HuH-7 (cell line): Measurements from ENCODE around the gene KCNK6.
A peak's percentile ranks its signal among the peaks of the same experiment; 100 is the strongest.

Source experiments
- DNase-seq: peaks from one replicate; pipeline ENCODE4 v3.0.0; 2011; ENCODE audit warnings: low spot score

KCNK6 gene

DNA sequence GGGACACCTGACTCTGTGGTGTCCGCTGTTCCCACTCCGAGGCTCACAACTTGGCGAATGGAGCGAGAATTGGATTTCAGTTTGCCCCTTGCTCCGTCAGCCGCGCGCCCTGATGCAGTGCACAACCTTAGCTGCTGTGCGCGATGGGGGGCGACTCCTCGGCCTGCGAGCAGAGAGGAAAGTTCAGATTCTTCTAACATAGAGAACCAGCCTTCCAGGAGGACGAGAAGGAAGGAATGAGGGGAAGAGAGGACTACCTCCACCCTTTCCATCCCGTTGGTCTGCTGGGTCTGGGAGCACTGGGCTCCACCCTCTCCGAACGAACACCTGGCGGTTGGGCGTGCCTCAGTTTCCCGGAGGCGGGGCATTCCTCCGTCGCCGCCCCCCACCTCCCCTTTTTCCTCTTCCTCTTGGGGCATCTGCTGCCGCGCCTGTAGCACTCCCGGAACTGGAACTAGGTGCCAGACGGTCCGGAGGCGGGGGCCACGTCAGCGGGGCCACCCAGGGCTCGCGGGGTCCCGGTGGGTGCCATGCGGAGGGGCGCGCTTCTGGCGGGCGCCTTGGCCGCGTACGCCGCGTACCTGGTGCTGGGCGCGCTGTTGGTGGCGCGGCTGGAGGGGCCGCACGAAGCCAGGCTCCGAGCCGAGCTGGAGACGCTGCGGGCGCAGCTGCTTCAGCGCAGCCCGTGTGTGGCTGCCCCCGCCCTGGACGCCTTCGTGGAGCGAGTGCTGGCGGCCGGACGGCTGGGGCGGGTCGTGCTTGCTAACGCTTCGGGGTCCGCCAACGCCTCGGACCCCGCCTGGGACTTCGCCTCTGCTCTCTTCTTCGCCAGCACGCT is at the start of gene KCNK6:
KCNK6 (plus strand) TSS at position 425 of the 838 bp plus-strand sequence; CDS start at position 531, 106 bp downstream.
- DNase-seq = no peak

DNA sequence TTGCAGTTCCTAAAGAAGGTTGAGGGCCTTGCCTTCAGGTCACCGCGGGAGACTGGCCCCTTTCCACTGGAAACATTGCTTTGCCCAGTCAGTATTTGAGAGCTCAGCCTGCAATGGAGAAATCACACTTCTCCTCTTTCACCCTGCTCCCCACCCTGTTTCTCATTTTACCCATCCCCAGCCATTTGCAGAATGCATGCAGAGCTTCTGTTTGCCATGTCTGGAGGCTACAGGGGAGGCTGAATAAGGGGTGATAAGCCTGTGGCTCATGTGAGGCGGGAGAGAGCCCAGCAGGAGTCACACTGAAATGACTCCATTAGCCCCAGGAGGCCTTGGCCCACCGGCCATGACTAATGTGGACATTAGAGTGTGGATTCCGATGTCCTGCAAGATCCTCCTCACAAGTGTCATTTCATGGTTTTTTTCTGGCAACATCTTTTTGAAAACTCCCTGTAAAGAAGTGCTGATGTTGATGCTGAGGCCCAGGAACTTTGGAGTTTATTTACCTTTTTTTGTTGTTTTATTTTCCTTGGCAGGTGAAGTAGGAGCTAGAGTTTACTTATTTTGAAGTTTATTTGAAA is 49.0 kb upstream of the KCNK6 start:
- no peak for DNase-seq

DNA sequence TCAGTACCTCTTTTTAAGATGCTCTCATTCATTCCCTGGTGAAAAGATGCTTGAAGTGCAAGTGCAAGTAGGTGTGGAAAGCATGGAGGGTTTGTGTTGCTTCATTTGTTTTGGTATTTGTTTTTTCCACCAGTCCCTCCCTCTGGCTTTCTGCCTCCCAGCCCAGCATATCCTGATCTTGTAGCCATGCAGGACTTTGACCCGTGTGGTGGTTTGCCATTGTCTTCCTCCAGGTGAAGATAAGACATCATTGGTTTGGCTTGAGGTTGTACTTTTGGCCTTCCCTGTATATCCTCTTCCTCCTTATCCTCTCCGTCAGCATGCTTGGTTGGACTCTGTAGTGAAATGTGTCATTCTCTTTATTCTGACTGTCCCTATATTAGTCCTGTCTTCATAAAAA is 46.1 kb upstream of the KCNK6 start:
- peak; percentile 67 for DNase-seq

DNA sequence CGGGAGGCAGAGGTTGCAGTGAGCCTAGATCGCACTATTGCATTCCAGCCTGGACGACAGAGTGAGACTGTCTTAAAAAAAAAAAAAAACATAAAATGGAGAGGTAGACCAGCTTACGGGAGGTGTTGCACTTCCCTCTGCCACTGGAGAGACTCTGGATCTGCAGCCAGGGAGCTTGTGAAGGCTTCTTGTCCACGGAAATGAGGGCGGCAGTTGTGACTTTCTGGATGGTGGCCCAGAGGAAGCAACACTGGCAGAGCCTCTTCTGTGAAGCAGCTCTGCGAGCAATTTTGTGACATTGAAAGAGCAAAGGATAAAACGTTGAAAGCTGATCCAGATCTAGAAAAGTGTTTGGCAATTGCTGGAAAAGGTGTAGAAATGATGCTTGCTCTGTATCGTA is 44.9 kb upstream of the KCNK6 start:
- no peak for DNase-seq

DNA sequence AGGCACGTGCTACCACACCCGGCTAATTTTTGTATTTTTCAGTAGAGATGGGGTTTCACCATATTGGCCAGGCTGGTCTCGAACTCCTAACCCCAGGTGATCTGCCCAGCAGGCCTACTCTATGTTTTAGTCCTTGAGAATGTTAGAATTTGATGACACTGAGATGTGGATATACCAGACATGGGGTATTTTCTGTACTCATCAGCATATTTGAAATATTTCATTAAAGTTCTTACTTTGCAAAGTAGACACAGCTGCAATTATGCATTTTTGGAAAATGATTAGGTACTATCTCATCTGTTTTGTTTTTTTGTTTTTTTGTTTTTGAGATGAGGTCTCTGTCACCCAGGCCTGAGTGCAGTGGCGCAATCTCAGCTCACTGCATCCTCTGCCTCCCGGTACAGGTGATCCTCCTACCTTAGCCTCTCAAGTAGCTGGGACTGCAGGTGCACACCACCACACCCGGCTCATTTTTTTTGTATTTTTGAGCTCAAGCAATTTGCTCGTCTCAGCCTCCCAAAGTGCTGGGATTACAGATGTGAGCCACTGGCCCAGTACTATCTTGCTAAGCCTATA is 42.6 kb upstream of the KCNK6 start:
- no peak for DNase-seq

DNA sequence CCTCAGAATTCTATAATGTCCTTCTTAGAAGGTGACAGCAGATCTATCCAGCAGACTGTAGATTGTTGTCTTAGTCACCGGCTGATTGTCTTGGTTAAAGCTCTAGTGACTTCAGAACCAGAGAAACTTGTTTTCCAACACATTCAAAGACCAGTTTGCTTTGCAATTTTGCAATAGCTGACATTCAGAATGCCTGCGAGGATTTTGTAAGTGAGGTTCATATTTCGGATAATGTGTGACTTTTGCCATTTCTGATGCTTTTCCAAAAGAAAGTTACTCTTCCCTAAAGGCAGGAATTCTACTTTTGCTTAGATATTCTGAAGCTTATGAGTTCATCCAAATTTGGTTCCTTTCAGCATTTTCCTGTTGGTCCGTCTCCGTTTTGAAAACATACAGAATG is 42.1 kb upstream of the KCNK6 start:
- no peak for DNase-seq

DNA sequence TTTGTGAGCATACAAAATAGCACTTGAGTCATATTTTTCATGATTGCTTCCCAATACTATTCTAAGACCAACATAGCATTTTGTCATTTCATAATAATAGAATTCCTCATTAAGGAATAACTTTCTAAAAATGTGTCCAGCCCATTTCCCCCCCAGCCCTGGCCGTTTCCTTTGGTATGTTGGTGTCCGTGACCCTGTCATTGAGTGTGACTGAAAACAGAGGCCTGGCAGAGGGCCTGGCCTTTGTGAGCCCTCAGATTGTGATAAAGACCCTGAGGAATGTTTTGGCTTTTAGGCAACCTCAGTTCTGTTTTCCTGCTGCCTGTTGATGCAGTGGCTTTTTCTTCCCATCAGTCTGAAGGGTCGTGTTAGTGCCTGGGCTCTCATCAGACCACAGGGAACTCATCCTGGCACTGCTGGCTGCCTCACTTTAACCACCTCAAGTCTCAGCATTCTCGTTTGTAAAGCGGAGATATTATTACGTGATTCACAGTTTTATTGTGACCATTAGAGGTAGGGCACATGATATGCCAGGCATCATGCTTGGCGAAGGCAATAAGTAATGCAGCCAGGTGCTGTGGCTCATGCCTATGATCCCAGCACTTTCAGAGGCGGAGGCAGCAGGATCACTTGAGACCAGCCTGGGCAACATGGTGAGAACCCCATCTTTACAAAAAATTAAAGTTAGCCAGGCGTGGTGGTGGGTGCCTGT is 41.5 kb upstream of the KCNK6 start:
- no peak for DNase-seq

DNA sequence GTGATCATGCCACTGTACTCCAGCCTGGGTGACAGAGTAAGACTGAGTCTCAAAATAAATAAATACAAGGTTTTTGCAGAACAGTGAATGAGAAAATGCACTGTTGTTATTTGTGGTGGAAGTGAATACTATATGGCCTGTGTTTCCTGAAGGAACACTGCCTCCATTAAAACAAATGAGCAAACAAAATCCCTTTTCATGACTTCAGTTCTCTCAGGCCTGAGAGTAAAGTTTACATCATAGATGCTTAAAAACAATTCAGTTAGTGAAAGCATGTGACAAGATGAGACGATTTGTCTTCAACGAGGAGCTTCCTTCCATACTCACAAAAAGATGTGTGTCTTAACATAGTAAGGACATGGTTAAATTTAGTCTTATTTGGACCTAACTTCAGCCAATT is 40.9 kb upstream of the KCNK6 start:
- no peak for DNase-seq

DNA sequence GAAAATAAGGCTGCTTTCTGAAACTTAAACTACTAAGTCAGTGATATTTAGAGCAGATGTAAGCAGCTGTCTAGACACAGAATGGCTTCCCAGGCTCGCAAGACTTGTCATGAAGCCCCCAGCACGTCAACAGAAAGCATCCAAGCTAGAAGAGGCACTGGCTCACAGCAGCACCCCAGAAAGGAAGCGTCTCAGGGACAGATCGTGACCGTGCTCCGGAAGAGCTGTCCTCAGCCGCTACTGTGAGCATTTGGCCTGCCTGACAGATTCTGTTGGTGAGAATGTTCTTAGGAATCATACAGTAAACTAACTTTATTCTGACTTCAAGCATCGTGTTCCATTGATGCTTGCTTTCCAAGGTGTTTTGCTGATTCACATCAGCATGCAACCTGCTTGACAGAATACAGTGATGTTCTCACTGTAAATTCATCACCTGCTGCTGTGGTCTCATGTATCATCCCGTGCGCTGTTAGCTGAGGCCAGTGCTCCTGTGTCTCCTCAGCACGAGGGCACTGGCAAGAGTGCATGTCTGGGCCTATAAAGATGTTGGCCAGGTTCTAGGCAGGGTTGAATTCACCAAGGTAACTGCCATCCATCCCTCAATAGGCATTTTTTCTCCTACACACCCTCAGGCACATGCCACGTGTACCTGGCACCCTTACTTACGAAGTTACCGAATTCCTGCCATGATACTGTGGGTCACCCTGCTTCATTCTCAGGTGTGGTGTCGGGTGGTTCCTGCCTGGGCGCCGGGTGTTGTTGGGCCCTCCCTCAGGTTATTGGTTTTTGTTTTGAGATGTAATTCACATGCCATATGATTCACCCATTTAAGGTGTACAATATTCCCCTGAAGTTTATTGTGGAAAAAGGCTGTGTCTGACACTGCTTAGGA is 39.4 kb upstream of the KCNK6 start:
- DNase-seq = no peak

DNA sequence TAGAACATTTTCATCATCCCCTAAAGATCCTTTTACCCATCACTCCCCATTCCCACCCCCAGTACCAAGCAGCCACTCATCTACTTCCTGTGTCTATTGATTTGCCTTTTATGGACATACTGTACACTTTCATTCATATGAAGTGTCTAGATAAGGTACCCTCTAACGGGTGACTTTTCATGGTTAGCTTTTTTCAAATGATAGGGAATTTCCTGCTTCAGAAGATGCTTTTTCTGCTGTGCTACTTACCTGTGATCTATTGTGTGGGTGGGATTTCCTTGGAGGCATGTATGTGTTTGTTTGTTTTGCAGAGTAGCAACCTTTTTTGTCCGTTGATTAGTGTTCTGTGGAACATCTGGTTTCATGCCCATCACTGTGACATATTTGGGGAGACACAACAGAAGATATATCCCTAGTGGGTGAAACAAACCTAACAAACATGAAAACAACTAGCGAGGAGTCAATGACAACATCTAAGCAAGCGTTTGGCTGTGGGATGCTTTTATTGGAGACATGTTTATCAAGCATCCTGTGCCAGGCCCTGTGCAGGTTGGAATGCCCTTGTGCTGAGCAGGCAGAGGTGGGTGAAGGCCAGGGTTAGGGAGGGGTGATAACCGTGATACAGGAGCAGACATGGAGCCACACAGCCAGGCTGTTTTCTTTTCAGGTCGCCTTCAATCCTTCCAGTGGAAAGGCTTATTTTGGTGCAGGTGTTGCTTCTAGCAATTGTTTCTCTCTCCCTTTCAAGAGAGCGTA is 37.7 kb upstream of the KCNK6 start:
- no peak for DNase-seq

DNA sequence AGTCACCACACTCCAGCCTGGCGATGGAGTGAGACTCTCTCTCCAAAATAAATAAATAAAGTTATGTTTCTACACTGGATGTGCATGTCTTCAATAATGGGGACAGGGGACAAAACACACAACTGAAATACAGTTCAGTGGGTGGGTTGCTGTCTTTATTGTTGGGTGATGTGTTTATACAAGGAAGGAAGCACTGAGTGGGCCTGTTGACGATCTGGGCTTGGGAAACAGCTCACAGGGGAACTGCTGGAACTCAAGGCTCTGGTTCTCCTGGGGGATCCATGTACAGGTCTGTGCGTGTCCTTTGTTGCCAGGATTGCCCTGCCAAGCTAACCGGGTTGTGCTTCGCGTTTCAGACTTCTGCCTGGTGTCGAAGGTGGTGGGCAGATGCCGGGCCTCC is 36.4 kb upstream of the KCNK6 start:
- no peak for DNase-seq

DNA sequence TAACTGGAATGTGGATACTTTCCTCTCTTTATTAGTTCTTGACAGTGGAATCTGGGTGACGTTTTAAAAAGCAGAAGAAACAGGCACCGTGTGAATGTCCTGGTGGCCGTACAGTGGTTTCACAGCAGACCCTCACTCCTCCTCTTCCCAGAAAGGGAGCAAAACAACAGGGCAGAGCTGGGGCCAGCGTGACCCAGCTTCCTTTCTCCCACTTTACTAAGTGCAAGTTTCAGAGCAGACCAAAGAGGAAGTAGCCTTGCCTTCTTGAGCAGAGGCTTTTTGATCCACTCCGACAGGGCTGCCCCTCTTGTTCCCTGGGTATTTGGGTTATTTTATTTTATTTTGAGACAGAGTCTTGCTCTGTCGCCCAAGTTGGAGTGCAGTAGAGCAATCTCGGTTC is 35.2 kb upstream of the KCNK6 start:
- DNase-seq = no peak

DNA sequence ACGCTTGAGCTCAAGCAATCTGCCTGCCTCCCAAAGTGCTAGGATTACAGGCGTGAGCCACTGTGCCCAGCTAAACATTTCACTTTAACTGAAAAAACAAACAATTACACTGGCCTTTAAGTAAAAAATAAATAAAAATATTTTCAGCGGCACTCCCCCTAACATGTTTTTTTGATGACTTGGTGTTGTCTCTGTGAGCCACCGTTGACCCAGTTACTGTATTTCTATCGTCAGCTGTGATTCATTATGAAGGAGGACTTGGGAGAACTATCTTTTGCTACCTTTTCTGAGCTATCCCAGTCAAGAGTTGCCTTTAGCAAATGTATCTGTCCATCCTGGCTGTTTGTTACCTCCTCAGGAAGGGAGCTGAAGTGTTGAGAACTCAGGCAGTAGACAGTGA is 34.1 kb upstream of the KCNK6 start:
- DNase-seq = no peak

DNA sequence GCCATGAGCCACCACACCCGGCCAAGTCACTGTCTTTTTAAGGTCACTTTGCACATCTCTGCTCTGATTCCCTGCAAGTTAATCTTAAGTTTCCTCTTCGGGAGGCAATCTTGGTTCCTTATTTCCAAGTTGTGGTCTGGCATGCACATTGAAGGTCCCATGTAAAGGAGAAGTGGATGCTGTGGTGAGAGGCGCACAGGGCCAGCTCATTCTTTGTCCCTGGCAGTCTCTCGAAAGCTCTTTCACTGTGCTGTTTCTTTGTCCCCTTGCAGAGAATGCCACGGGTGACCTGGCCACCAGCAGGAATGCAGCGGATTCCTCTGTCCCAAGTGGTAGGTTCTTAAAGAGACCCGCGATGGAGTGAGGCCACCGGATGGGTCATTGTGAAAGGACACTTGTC is 32.0 kb upstream of the KCNK6 start:
- DNase-seq = no peak

DNA sequence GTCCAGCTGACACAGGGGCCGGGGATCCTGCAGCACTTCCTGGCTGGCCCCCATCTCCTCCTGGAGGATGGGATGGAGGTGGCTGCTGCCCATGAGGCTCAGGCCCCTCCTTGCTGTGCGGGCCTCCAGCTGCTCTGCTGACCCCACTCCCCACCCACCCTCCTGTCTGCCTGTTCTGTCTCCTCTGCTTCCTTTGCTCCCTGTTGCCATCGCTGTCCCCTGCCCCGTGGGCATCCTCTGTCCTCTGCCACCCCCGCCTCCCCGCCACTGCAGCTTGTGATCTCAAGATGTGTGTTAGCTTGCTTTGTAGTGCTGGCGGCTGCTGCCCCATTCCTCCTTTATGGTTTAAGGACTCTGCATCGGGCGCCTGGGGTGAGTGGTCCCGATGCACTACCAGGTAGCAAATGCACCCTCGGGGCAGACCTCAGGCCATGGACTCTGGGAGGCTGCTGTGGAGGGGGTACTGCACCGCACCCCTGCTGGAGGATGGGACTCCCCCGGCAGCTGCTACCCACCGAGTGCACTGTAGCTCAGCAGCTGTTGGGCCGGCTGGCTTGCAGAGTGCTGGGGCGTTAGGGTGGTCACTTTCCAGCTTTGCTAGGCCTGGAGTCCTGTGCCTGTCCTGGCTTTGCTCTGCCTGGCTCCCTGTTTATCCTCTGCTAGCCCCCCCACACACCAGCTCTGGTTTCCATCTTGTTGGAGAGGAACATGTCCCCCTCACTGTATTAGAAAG is 31.4 kb upstream of the KCNK6 start:
- no peak for DNase-seq

DNA sequence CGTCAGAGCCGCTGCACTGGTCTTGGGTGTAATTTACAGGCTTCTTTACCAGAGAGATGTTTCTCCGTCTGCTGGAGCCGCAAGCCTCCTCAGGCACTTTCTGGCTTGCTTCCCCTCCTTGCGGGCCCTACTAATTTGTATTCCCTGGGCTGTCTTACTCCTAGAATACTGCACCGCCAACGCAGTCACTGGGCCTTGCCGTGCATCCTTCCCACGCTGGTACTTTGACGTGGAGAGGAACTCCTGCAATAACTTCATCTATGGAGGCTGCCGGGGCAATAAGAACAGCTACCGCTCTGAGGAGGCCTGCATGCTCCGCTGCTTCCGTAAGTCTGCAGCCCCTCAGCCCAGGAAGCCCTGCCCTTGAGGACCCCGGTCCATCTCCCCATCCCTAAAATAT is 29.7 kb upstream of the KCNK6 start:
- DNase-seq = no peak

DNA sequence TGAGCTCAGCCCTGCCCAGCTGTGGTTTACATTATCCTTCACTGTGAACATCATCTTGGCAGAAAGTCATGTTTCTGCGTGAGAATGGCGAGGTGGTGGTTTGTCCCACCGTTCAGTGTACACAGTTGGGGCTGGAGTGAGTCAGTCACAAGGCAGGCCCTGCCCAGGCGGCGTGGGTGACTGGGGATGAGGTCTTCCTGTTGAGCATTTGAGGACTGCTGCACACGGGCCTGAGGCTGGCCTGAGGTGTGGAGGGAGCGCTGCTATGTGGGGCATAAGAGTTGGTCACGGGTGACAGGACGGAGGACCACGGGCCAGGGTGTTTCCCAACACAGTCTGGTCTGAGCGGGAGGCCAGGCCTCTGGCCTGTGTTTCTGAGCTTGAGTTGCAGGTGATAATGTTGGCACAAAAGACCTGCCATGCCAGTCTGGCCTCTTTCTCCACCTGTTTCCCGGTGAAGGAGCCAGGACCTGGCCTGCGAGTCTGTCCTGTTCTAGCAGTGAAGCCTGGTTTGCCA is 29.0 kb upstream of the KCNK6 start:
- no peak for DNase-seq

DNA sequence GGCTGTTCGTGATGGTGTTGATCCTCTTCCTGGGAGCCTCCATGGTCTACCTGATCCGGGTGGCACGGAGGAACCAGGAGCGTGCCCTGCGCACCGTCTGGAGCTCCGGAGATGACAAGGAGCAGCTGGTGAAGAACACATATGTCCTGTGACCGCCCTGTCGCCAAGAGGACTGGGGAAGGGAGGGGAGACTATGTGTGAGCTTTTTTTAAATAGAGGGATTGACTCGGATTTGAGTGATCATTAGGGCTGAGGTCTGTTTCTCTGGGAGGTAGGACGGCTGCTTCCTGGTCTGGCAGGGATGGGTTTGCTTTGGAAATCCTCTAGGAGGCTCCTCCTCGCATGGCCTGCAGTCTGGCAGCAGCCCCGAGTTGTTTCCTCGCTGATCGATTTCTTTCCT is 27.8 kb upstream of the KCNK6 start:
- no peak for DNase-seq

DNA sequence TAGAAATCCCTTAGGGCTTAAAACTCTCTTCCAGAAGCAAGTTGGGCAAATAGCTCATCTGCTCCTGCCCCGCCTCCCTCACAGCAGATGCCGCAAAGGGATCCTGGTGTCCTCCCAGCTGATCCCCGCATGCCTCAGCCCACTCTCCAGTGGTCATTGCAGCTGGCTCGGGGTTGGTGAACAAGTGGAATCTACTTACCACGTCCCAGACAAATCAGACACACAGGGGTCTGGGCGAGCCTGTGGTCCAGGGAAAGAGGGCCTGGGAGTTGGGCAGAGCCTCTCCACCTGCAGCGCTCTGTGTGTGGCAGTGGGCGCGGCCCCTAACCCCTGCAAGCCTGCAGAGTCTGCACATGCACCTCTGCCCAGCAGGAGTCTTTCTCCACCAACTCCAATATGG is 26.4 kb upstream of the KCNK6 start:
- DNase-seq = no peak

DNA sequence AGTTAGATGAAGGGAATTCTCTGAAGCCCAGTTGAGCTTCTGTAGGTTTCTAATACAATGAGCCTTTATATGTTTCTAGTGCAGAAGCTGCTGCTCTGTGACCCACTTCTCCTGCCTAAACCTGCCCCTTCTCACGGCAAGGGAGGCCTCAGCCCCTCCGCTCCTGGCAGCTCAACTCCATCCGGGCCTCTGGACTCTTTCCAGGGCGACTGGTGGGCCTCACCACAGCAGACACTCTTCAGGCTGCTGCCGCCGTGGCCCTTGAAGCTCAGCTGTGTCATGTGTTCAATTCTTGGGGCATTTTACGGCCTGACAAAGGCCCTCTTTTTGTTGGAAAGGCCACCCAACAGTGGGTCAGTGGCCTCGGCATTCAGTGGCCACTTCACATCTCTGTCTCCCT is 25.6 kb upstream of the KCNK6 start:
- DNase-seq = no peak
